ENCODE results near the gene GCKR.

DNA sequence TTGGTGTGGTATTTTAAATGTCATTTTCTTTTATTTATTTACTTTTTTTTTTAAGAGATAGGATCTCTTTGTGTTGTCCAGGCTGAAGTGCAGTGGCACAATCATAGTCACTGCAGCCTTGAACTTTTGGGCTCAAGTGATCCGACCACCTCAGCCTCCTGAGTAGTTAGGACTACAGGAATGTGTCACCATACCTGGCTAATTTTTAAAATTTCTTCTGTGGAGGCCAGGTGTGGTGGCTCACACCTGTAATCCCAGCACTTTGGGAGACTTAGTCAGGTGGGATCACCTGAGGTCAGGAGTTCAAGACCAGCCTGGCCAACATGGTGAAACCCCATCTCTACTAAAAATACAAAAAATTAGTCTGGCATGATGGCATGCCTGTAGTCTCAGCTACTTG is 52.7 kb downstream of the GCKR start:
- TF ChIP-seq, protein P1, sequence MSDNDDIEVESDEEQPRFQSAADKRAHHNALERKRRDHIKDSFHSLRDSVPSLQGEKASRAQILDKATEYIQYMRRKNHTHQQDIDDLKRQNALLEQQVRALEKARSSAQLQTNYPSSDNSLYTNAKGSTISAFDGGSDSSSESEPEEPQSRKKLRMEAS (IDR thresholded peaks at IDR 0.05) = no peak
- TF ChIP-seq RAD21 (IDR thresholded peaks at IDR 0.05; ENCODE audit: low read depth) (no peak), YY1 (IDR thresholded peaks at IDR 0.05; ENCODE audit: low read depth) (no peak), TCF12 (IDR thresholded peaks at IDR 0.05; ENCODE audit: low read depth) (no peak), TAF1 (IDR thresholded peaks at IDR 0.05; ENCODE audit: low read depth) (no peak), TEAD4 (IDR thresholded peaks at IDR 0.05) (no peak), EP300 (IDR thresholded peaks at IDR 0.05; ENCODE audit: borderline replicate concordance) (no peak), EGR1 (IDR thresholded peaks at IDR 0.05) (no peak), NFIC (IDR thresholded peaks at IDR 0.05) (no peak), CEBPB (IDR thresholded peaks at IDR 0.05) (no peak), CREB1 (IDR thresholded peaks at IDR 0.05; ENCODE audit: low read depth) (no peak), ZBTB7A (IDR thresholded peaks at IDR 0.05; ENCODE audit: low read depth) (no peak)
- TF ChIP-seq, protein P2, sequence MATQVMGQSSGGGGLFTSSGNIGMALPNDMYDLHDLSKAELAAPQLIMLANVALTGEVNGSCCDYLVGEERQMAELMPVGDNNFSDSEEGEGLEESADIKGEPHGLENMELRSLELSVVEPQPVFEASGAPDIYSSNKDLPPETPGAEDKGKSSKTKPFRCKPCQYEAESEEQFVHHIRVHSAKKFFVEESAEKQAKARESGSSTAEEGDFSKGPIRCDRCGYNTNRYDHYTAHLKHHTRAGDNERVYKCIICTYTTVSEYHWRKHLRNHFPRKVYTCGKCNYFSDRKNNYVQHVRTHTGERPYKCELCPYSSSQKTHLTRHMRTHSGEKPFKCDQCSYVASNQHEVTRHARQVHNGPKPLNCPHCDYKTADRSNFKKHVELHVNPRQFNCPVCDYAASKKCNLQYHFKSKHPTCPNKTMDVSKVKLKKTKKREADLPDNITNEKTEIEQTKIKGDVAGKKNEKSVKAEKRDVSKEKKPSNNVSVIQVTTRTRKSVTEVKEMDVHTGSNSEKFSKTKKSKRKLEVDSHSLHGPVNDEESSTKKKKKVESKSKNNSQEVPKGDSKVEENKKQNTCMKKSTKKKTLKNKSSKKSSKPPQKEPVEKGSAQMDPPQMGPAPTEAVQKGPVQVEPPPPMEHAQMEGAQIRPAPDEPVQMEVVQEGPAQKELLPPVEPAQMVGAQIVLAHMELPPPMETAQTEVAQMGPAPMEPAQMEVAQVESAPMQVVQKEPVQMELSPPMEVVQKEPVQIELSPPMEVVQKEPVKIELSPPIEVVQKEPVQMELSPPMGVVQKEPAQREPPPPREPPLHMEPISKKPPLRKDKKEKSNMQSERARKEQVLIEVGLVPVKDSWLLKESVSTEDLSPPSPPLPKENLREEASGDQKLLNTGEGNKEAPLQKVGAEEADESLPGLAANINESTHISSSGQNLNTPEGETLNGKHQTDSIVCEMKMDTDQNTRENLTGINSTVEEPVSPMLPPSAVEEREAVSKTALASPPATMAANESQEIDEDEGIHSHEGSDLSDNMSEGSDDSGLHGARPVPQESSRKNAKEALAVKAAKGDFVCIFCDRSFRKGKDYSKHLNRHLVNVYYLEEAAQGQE (IDR thresholded peaks at IDR 0.05; ENCODE audit: low read depth) = no peak
- TF ChIP-seq, protein P3, sequence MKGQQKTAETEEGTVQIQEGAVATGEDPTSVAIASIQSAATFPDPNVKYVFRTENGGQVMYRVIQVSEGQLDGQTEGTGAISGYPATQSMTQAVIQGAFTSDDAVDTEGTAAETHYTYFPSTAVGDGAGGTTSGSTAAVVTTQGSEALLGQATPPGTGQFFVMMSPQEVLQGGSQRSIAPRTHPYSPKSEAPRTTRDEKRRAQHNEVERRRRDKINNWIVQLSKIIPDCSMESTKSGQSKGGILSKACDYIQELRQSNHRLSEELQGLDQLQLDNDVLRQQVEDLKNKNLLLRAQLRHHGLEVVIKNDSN (IDR thresholded peaks at IDR 0.05) = no peak

Measured in Ishikawa (cell line).